ENCODE measurements around the gene PPP1R11. TPM values are rescaled to one million over a fixed set of nuclear protein-coding genes. Genes with fewer than 3 reads are reported as not detected.
A peak's percentile ranks its signal among the peaks of the same experiment; 100 is the strongest.

PPP1R11 gene
- total and polyA plus RNA-seq, 2 of the 13 experiments (the other 11 are each of a cell fraction or from before 2014, with no cell fraction given), result 32.1 to 58.9 TPM

- no peak for TF ChIP-seq NFRKB (IDR thresholded peaks at IDR 0.05)
- TF ChIP-seq SRSF9 (IDR thresholded peaks at IDR 0.05; ENCODE audit: borderline replicate concordance, insufficient read depth, low read depth, low read length, poor library complexity, severe bottlenecking), result no peak
- TF ChIP-seq ZNF841 (CRISPR knock-in tag; IDR thresholded peaks at IDR 0.05; ENCODE audit: borderline replicate concordance), result no peak
- TF ChIP-seq ZNF770 (CRISPR knock-in tag; IDR thresholded peaks at IDR 0.05), result peak; percentile 60
- TF ChIP-seq ZNF879 (CRISPR knock-in tag; IDR thresholded peaks at IDR 0.05), result no peak
- TF ChIP-seq ZNF781 (CRISPR knock-in tag; IDR thresholded peaks at IDR 0.05; ENCODE audit: borderline replicate concordance, not compliant biosample characterization), result no peak
- 0 out of 2 replicates have a peak, but pooled peaks have one; percentile 72 for TF ChIP-seq ARHGAP35 (CRISPR knock-in tag; IDR thresholded peaks at IDR 0.05; ENCODE audit: borderline replicate concordance)
- no peak for TF ChIP-seq ZBTB7A (CRISPR knock-in tag; IDR thresholded peaks at IDR 0.05)
- TF ChIP-seq ZNF614 (CRISPR knock-in tag; IDR thresholded peaks at IDR 0.05; ENCODE audit: borderline replicate concordance), result no peak
- TF ChIP-seq NFATC3 (CRISPR knock-in tag; IDR thresholded peaks at IDR 0.05), result no peak
- TF ChIP-seq ZNF7 (CRISPR knock-in tag; IDR thresholded peaks at IDR 0.05), result peak; percentile 9; the same call in 1 of the 2 replicates
- no peak for TF ChIP-seq CREB3 (CRISPR knock-in tag; IDR thresholded peaks at IDR 0.05)
- peak; percentile 90 for TF ChIP-seq ELF3 (CRISPR knock-in tag; IDR thresholded peaks at IDR 0.05)
- TF ChIP-seq ZKSCAN8 (CRISPR knock-in tag; IDR thresholded peaks at IDR 0.05; ENCODE audit: borderline replicate concordance), result peak; percentile 76
- TF ChIP-seq HNF4G (IDR thresholded peaks at IDR 0.05; ENCODE audit: borderline replicate concordance, low read depth, low read length), result 0 out of 2 replicates have a peak, but pooled peaks have one; percentile 5
- TF ChIP-seq HNF4G (CRISPR knock-in tag; IDR thresholded peaks at IDR 0.05; ENCODE audit: borderline replicate concordance, low read depth), result 0 out of 2 replicates have a peak, but pooled peaks have one; percentile 60
- TF ChIP-seq RAD21 (CRISPR knock-in tag; IDR thresholded peaks at IDR 0.05), result peak; percentile 53; the same call in 1 of the 2 replicates
- peak; percentile 93 for TF ChIP-seq ZFX (CRISPR knock-in tag; IDR thresholded peaks at IDR 0.05; ENCODE audit: low read depth)
- no peak; the same call in 1 of the 2 replicates for TF ChIP-seq SMAD9 (CRISPR knock-in tag; IDR thresholded peaks at IDR 0.05)
- TF ChIP-seq PLSCR1 (CRISPR knock-in tag; IDR thresholded peaks at IDR 0.05; ENCODE audit: borderline replicate concordance), result no peak
- TF ChIP-seq SNAPC5 (CRISPR knock-in tag; IDR thresholded peaks at IDR 0.05; ENCODE audit: borderline replicate concordance), result 0 out of 2 replicates have a peak, but pooled peaks have one; percentile 7
- no peak; the same call in 1 of the 2 replicates for TF ChIP-seq ZNF292 (CRISPR knock-in tag; IDR thresholded peaks at IDR 0.05; ENCODE audit: borderline replicate concordance, low read depth)
- TF ChIP-seq IKZF4 (CRISPR knock-in tag; IDR thresholded peaks at IDR 0.05; ENCODE audit: borderline replicate concordance, low read depth, not compliant biosample characterization), result peak; percentile 73
- no peak for TF ChIP-seq ZNF75D (CRISPR knock-in tag; IDR thresholded peaks at IDR 0.05; ENCODE audit: borderline replicate concordance)
- no peak for TF ChIP-seq REL (CRISPR knock-in tag; conservative IDR thresholded peaks at IDR 0.05)
Measured at GRCh38 chr6:30101444-30102413, 34.7 kb downstream of the PPP1R11 start (continued).
